AG09319 (cell line): Measurements from ENCODE around the gene KLHL29.

Source experiments
- DNase-seq: peaks from one replicate; pipeline ENCODE4 v3.0.0-alpha.2; 2010; ENCODE audit warnings: low read depth; ENCODE audit errors: extremely low read depth
- TF ChIP-seq, protein P1 (sequence below): IDR thresholded peaks from 2 replicates; pipeline ENCODE4 v1.5.1; 2011; ENCODE audit warnings: low read depth, mild to moderate bottlenecking, inconsistent platforms, low read length, moderate library complexity

KLHL29 gene

DNA sequence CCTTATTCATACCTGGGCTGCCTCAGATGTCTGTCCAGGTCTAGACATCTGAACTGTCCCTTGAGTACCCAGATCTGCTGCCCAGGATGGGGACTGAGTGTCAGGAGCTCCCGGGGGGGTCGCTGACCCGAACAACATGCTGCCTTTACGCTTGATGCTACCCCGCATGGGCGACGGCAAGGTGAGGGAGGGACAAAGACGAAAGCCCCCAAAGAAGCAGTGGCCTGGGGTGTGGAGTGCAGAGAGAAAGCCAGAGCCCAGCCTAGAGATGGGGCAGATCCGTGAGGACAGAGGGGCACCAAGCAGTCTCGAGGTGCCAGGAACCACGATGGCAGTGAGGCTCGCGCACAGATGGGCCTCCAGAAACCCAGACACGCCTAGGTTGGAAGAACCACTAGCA is 307.3 kb downstream of the KLHL29 start:
- DNase-seq = no peak
- TF ChIP-seq, protein P1, sequence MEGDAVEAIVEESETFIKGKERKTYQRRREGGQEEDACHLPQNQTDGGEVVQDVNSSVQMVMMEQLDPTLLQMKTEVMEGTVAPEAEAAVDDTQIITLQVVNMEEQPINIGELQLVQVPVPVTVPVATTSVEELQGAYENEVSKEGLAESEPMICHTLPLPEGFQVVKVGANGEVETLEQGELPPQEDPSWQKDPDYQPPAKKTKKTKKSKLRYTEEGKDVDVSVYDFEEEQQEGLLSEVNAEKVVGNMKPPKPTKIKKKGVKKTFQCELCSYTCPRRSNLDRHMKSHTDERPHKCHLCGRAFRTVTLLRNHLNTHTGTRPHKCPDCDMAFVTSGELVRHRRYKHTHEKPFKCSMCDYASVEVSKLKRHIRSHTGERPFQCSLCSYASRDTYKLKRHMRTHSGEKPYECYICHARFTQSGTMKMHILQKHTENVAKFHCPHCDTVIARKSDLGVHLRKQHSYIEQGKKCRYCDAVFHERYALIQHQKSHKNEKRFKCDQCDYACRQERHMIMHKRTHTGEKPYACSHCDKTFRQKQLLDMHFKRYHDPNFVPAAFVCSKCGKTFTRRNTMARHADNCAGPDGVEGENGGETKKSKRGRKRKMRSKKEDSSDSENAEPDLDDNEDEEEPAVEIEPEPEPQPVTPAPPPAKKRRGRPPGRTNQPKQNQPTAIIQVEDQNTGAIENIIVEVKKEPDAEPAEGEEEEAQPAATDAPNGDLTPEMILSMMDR = no peak

DNA sequence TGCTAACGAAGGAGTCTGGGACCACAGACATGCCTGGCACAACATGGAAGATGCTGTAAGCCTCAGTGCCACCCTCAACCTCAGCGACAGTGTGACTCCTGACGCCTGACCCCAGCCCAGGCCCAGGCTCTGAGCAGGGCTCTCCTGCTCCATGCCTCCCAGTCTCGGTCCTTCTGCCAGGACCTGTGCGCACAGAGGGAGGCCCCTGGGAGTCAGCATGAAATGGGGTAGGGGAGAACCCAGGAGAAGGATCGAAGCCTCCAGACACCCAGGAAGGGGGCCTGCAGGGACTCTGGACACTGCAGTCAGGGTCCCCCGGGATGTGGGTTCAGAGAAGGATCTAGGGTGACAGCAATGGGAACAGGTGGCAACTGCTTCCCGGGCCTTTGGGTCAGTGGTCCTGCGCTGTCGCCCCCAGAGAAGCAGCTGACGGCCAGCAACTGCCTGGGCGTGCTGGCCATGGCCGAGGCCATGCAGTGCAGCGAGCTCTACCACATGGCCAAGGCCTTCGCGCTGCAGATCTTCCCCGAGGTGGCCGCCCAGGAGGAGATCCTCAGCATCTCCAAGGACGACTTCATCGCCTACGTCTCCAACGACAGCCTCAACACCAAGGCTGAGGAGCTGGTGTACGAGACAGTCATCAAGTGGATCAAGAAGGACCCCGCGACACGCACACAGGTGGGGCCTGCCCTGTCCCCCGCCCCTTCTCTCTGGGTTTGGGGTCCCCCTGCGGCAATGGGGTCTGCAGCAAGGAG is 308.0 kb downstream of the KLHL29 start:
- DNase-seq = no peak
- TF ChIP-seq, protein P1 = no peak

DNA sequence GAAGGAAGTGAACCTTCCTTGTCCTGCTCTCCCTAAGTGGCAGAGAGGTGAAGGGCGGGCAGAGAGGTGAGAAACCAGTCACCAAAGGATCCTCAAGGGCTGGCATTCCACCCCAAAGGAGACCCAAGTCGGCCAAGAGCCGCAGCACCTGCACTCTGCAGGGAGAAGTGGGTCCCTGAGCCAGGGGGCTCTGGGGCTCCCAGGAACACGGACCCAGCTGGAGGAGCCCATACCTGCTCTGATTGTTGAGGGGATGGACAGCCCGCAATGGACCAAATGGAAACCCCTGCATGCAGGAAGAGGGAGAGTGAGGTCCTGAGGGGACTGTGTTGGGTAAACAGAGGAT is 308.6 kb downstream of the KLHL29 start:
- no peak for DNase-seq
- TF ChIP-seq, protein P1 = no peak

DNA sequence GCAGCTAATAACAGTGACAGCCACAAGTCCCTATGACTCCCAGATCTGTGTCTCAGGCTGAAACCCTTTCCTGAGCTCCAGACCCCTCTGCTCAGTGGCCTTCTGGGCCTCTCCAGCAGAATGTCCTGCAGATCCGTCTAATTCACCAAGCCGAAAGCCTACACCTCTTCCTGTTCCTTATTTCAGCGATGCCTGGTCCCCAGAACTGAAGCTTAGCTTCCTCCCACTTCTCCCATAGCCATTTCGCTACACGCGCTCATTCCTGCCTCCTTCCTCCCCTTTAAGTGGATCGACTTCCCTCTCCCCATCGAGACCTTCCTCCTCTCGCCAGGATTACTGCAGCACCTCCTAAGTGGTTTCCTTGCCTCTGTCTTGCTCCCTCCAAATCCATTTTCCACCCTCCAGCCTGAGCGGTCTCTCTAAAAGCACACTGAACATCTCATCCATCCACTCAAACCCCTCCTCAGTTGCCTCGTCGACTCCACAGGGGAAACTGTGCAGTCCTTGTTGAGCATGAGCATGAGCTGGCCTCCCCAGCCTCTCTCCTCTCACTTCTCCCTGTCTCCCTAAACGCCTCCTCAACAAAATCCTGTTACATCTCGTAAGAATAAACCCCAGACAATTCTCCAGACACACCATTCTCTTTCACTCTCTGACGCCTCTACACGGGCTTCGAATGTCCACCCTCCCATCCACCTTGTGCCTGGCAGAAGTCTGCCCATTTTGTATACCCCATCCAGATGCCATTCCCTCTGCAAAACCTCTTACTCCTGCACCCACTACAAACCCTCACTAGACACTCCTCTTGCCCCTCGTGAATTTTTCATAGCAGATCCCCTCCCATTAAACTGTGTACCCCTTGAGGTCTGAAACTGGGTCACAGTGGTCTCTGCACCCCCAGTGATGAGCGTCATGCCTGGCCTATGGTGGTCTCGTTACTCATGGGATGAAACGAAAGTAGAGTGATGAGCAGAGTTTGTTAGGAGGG is 309.4 kb downstream of the KLHL29 start:
- TF ChIP-seq, protein P1 = no peak
- no peak for DNase-seq

DNA sequence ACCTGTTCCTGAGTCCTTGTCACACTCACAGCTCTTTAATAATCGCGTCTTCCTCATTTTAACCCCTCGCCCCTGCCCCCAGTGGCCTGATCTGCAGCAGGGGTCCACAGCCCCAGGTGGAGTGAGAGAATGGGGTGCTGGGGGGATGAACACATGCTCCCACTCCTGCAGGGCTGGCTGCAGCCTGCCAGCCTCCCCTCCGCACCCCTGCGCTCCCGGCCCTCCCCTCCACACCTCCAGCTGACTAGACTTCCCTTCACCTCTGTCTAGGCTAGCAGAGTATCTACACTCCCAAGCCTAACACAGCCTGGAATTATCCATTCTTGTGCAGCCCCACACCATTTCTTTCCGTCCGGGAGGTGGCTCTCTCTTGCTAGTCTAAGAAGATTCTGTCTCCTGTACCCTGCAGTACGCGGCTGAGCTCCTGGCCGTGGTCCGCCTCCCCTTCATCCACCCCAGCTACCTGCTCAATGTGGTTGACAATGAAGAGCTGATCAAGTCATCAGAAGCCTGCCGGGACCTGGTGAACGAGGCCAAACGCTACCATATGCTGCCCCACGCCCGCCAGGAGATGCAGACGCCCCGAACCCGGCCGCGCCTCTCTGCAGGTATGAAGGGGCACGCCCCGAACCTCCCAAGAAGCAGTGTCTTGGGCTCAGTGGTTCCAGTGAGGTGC is 310.4 kb downstream of the KLHL29 start:
- TF ChIP-seq, protein P1 = no peak
- DNase-seq = no peak

DNA sequence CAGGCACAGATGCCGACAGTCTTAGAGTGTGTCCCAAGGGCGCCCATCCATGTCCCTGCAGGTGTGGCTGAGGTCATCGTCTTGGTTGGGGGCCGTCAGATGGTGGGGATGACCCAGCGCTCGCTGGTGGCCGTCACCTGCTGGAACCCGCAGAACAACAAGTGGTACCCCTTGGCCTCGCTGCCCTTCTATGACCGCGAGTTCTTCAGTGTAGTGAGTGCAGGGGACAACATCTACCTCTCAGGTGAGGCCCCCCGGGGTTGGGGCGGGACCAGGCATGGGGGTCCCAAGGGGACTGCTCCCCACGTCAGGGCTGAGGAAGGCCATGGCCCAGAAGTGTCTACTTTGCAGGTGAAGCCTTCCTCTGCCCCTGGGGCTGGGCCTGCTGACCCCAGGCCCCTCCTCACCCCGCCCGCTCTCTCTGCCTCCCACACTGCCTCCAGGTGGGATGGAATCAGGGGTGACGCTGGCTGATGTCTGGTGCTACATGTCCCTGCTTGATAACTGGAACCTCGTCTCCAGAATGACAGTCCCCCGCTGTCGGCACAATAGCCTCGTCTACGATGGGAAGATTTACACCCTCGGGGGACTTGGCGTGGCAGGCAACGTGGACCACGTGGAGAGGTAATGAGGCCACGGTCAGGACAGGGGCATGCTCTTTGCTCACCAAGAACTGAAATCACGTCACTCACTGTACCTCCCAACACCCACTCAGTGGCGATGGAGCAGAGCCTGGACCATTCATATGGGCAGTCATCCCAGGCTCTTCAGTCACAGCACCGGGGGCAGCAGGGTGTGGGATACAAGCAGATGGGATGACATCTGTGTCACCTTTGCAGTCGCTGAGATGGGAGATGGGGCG is 311.1 kb downstream of the KLHL29 start:
- DNase-seq = no peak
- TF ChIP-seq, protein P1 = no peak
